GM18951 (cell line): ENCODE data around the gene PPP1R13B.

ENCODE experiments used
- POLR2A ChIP-seq: IDR thresholded peaks from 4 replicates; pipeline ENCODE4 v1.6.1; 2011; ENCODE audit warnings: mild to moderate bottlenecking; ENCODE audit not compliant: insufficient read length, insufficient read depth; ENCODE audit errors: extremely low read depth
- in situ Hi-C: fragments of 300-500 bp; cut with MboI; formaldehyde crosslinking; loops from one replicate; pipeline ENCODE4 v1.12.0; 2022; ENCODE audit warnings: low sequenced_read_pairs, mixed read lengths, inconsistent platforms; ENCODE audit not compliant: unreplicated experiment

Gene PPP1R13B

GRCh38 chr14:103825101-103825500 lies 22.3 kb downstream of the PPP1R13B start:
- no peak for TF ChIP-seq POLR2A
- in situ Hi-C loops = no loop called here

DNA sequence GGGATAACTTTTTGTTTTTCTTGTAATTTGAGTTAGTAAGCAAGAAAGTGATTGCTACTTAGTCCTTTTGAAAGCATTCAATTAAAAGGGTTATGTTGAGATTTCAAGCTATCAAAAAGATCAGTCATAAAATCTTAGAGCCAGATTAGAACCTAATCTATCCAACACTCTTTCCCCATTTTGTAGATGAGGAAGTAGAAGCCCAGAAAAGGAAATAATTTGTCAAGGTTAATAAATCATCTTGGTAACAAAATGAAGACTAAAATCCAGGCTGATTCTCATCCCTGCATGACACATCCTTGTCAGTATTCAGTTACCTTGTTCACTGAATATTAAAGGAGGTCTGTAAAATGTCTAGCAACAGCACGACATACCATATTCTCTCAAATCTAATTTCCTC lies 26.5 kb downstream of the PPP1R13B start:
- in situ Hi-C loops = no loop called here
- TF ChIP-seq POLR2A = no peak

- in situ Hi-C loops = no loop called here
- TF ChIP-seq POLR2A = no peak
These were observed 27.0 kb downstream of the PPP1R13B start for GRCh38 chr14:103820382-103820781.

DNA sequence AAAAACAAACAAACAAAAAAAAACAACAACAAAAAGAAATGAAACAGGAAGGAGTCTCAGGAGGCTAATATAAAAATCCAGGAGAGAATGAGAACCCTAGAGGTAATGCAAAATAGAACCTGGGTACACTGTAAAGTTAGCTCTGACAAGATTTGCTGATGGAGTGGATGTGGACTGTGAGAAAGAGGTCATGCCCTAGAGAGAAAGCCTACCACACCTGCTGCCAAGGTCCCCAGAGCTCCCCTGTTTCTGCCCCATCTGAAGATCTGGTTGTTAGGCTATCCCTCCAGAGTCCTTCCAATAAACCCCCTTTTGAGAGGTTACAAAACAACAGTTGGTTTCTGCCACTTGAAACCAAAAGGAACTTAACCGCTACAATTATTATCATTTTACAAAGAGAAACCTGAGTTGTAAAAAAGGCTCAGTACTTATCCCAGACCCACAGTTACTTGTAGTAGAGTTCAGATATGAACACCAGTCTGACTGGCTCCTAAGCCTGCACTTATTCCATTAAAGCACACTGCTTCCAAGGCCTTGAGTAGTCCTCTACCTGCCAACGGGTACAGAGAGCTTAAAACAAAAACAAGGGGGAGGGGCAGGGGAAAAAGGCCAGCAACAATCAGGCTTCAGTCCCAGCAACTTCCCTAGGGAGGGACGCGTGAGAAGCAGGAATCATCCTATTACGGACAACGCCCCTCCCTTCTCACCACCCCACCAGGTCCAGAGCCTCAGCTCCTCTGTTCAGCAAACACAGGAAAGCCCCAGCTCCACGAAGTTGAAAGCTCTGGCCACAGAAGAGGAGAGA lies 27.7 kb downstream of the PPP1R13B start:
- in situ Hi-C loops = no loop called here
- TF ChIP-seq POLR2A = no peak

- TF ChIP-seq POLR2A = no peak
- in situ Hi-C loops = no loop called here
These were observed 28.5 kb downstream of the PPP1R13B start for GRCh38 chr14:103818870-103819269.

DNA sequence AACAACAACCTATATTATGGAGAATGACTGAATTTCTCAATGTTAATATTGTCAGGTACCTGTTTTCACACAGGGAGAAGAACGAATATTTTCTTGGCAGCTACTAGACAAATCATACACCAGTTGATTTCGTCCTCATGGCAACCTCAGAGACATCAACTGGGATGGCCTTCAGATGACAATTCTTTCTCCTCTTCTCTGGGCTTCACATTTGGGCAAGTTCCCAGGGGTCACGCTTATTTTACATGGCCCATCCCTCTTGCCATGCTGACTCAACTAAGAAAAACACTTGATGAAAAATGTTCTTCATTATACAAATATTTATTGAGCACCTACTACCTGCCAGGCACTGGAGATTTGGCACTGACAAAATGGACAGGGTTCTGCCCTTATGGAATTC lies 29.0 kb downstream of the PPP1R13B start:
- no peak for TF ChIP-seq POLR2A
- in situ Hi-C loops = no loop called here

- no peak for TF ChIP-seq POLR2A
- in situ Hi-C loops = no loop called here
These were observed 29.8 kb downstream of the PPP1R13B start for GRCh38 chr14:103817595-103817994.

- in situ Hi-C loops = no loop called here
- TF ChIP-seq POLR2A = no peak
These were observed 30.4 kb downstream of the PPP1R13B start for GRCh38 chr14:103816991-103817390.

DNA sequence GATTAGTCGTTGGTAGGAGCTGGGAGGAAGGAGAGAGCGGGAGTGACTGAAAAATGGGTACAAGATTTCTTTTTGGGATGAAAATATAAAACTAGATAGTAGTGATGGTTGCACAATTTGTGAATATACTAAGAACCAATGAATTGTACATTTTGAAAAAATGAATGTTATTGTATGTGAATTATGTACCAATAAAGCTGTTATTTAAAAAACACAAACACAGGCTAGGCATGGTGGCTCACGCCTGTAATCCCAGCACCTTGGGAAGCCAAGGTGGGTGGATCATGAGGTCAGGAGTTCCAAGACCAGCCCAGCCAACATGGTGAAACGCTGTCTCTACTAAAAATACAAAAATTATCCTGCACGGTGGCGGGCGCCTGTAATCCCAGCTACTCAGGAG lies 32.1 kb downstream of the PPP1R13B start:
- TF ChIP-seq POLR2A = no peak
- in situ Hi-C loops = no loop called here

DNA sequence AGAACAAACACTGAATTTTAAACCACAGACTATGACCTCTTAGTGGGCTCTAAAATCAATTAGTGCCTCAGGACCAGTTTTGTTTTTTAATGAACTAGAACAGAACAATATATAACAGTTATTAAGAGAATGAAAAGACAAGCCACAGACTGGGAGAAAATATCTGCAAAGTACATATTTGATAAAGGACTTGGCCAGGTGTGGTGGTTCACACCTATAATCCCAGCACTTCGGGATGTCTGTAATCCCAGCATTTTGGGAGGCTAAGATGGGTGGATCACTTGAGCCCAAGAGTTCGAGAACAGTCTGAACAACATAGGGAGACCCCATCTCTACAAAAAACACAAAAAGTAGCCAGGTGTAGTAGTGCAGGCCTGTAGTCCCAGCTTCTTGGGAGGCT lies 36.2 kb downstream of the PPP1R13B start:
- in situ Hi-C loops = no loop called here
- no peak for TF ChIP-seq POLR2A

GRCh38 chr14:103808403-103809001 lies 38.9 kb downstream of the PPP1R13B start:
- no peak for TF ChIP-seq POLR2A
- in situ Hi-C loops = loop anchor here (10.0 kb wide), 1 partner anchor 106 kb away; no protein-coding TSS in a partner anchor

GRCh38 chr14:103806805-103807204 lies 40.6 kb downstream of the PPP1R13B start:
- in situ Hi-C loops = loop anchor here (10.0 kb wide), 1 partner anchor 108 kb away; no protein-coding TSS in a partner anchor
- no peak for TF ChIP-seq POLR2A

GRCh38 chr14:103805708-103806107 lies 41.7 kb downstream of the PPP1R13B start:
- in situ Hi-C loops = loop anchor here (10.0 kb wide), 1 partner anchor 109 kb away; no protein-coding TSS in a partner anchor
- TF ChIP-seq POLR2A = no peak

DNA sequence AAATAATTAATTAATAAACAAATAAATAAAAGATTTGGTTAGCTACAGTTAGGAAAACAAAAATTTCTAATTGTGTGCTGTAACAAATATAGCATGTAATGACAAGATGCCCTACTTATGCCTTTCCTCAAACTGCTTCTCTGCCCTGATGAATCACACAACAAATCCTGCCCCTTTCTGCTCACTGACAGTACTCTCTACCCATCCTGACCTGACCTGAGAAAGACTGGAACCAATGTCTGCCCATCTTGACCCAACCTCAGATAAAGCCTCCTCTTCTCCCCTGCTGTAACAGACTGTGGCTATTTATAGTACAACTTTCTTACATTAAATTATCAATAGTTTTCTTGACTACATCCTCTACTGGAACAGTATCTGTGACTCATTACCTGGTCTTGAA lies 43.7 kb downstream of the PPP1R13B start:
- no peak for TF ChIP-seq POLR2A
- in situ Hi-C loops = loop anchor here (10.0 kb wide), 1 partner anchor 111 kb away; no protein-coding TSS in a partner anchor

- in situ Hi-C loops = loop anchor here (10.0 kb wide), 1 partner anchor 112 kb away; no protein-coding TSS in a partner anchor
- TF ChIP-seq POLR2A = no peak
These were observed 45.0 kb downstream of the PPP1R13B start for GRCh38 chr14:103802356-103802755.
